GM21447 (cell line): ENCODE data around the gene PNKD.

Source experiments
- ATAC-seq: cut with Tn5 transposase; IDR thresholded peaks from one replicate; pipeline ENCODE4 v1.9.1; 2021; ENCODE audit not compliant: unreplicated experiment

PNKD gene

GRCh38 chr2:218256612-218257350, 13.5 kb upstream of the PNKD start:
- no peak for ATAC-seq

DNA sequence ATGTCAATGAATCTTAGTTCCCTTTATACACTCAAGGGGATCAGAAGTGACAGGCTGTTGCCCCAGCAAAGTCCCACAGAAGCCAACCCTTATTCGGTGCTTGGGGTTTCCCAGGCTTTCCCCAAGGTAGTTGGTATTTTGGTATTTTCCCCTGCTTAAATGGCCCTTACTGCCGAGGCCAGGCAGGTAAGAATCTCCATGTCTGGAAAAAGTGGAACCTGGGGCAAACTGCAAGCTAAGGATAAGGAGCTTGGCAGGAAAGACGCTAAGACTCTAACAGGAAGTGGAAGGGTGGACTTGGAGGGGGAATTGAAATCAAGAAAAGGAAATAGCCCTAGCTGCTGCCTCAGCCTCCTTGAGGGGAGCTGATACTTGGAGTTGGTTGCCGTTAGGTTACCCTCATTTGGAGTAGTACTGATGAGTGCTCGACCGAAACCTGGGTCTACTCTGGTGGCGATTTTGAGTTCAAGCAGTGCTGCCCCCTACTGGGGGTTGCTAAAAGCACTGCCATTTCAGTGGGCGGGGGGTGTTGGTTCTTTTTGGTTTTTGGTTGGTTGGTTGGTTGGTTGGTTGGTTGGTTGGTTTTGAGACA, 12.8 kb upstream of the PNKD start:
- peak; percentile 82 for ATAC-seq

DNA sequence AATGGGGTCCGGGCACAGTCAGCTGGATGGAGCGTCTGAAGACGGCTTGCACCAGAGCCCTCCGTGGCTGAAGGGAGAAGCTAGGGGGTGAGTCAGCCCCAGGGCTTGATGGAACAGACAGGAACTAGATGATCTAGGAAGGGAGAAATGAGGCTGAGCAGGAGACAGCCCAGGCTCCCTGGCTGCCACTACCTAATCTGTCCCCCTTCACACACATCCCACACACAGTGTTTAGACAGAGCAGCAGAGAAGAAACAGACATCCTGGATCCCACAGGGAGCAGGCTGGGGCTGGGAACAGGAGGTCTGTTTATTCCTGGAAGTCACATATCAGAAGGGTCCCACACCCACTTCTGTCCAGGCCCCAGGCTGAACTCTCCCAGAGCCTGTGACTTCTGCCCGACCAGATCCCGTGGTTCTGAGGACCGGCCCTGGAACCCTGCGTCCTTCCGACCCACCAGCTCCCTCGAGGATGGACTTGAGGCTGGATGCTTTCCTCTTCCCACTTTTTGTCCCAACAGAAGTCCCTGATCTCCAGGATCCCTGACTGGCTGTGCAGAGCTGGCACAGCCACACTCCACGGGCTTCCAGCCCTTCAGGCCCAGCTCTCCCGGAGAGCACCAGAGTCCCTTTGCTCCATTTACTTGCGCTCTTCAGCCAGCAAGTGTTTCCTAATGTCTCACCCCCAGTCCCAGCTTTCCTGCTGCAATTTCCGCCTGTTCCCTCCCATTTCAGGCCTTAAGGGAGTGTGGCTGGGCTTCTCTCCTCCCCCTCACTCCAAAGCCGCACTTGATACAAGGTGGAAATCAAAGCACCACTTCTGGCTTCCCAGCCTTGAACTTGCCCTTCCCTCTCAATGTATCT, 11.0 kb upstream of the PNKD start:
- no peak for ATAC-seq

GRCh38 chr2:218260166-218260565, 10.2 kb upstream of the PNKD start:
- ATAC-seq, result no peak

DNA sequence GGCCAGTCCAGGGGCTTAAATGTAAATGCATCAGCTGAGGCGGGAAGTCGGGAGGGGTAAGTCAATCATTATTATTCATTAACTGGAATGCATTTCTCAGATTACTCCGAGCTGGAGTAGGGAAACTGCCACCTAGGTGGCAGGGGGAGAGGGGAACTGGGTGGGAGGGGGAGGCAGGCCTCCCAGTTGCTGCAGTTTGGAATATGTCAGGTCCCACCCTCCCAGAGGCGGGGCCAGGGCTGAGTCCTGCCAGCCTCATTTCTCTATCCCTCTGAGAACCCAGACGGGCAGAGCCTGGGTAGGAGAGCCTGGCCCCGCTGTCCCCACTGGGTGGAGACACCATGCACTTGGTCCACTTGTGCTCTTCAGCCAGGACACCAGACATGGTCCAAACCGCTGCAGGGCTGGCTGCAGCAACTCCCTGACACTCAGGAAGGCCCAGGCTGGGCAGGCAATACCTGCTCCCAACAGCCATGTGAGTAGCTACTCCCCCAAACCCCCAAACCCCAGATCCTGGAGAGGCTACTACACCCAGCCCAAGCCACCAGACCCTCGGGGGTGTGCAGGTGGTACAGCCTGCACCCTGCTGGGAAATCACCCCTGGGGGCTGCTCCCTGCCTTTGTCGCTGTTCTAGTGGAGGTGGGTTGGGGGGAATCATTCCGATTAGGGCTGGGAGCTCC, 9.4 kb upstream of the PNKD start, which contains the start of gene GPBAR1:
Gene GPBAR1 (plus strand): TSS at position 274 of the 681 bp plus-strand sequence. CDS start 1,710 bp downstream, outside the sequence.
- no peak for ATAC-seq

DNA sequence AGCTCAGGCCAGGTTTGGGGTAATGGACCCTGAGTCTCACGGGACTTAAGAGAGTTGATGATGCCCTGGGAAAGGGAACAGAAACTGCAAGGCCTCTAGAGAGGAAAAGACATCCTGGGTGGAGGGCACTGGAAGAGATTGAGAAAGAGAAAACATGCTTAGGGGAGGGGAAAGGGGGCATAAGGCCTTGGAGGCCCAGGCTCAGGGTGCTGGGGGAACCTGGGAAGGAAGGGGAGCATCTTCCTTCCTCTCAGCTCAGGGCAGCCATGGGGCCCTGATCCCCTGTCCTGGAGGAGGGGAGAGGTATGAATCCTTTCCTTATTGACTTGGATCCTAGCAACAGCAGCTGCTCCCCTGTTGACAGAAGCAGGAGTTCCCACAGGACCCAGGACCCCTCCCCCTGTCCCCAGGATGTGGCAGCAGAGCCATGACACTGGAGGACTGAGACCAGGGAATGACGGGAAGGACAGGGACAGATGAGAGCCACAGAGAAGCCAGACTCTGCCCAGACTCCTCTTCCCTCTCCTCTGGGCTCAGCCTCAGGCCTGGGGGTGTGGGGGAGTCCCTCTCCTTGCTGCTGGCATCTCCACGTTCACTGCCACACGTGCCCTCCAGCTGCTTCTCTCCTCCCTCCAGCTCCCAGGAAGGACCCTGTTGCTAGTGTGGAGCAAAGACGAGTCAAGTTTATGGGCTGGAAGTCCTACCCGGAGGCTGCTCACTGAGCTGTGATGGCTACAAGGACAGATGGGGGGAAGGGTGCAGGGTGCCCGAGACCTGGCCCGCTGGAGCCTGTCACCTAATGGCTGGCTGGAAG, 8.7 kb upstream of the PNKD start:
- ATAC-seq, result no peak

- no peak for ATAC-seq
These were observed 8.1 kb upstream of the PNKD start for GRCh38 chr2:218262237-218262600.

DNA sequence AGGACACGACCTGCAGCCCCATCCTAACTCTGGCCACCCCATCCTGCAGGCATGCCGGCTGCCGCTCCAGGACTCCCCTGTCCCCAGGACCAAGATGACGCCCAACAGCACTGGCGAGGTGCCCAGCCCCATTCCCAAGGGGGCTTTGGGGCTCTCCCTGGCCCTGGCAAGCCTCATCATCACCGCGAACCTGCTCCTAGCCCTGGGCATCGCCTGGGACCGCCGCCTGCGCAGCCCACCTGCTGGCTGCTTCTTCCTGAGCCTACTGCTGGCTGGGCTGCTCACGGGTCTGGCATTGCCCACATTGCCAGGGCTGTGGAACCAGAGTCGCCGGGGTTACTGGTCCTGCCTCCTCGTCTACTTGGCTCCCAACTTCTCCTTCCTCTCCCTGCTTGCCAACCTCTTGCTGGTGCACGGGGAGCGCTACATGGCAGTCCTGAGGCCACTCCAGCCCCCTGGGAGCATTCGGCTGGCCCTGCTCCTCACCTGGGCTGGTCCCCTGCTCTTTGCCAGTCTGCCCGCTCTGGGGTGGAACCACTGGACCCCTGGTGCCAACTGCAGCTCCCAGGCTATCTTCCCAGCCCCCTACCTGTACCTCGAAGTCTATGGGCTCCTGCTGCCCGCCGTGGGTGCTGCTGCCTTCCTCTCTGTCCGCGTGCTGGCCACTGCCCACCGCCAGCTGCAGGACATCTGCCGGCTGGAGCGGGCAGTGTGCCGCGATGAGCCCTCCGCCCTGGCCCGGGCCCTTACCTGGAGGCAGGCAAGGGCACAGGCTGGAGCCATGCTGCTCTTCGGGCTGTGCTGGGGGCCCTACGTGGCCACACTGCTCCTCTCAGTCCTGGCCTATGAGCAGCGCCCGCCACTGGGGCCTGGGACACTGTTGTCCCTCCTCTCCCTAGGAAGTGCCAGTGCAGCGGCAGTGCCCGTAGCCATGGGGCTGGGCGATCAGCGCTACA, 7.4 kb upstream of the PNKD start:
- no peak for ATAC-seq

DNA sequence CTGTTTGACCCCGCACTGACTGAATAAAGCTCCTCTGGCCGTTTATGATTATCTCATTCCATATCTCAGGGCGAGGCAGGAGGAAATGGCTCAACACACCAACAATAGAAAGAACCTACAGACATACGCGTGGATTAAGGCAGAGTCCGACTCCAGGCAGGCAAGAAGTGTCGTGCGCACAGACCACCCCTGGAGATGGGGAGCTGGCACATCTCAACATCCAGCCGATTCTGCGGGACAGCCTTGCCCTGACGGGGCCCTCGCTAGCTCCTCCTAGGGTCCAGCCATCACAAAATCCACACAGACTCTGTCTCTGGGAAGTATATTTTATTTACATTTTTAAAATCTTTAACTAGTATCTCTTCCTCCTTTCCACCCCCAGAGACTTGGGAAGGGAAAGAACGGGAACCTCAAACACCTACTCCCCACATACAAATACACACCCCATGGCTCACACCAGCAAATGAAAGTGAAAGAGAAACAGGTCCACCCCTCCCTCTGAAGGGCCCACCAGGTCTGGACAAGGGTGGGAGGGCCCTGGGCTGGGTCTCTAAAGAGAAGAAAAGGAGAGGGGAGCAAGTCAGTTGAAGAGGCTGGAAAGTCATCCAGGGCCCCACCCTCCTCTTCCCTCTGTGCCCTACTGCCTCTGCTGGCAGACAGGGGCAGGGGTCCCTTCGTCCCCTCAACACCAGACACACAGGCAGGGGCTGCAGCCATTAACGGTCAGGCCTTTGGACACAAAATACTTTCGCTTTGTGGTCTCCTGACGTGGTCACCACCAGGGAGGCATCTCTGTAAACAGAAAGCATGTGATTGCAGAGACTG, 6.3 kb upstream of the PNKD start:
- no peak for ATAC-seq

- no peak for ATAC-seq
These were observed 5.4 kb upstream of the PNKD start for GRCh38 chr2:218264773-218265561.

DNA sequence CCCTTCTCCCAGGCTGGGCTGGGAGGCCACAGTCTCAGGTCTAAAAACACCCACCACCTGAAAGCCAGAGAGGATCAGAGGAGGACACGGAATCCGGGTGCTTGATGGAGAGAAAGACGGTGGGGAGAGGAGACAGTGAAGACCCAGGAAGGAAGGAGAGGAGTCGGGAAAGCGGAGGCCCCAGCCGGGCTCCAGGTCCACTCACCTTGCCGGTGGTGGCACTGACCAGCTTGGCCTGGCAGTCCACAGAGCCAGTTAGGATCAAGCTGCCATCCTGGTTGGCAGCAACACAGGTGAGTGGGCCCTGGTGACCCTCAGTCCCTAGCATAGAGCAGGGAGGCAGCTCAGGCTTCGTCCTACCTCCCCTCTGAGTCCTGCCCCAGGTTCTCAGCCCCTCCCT, 4.7 kb upstream of the PNKD start:
- ATAC-seq, result no peak

DNA sequence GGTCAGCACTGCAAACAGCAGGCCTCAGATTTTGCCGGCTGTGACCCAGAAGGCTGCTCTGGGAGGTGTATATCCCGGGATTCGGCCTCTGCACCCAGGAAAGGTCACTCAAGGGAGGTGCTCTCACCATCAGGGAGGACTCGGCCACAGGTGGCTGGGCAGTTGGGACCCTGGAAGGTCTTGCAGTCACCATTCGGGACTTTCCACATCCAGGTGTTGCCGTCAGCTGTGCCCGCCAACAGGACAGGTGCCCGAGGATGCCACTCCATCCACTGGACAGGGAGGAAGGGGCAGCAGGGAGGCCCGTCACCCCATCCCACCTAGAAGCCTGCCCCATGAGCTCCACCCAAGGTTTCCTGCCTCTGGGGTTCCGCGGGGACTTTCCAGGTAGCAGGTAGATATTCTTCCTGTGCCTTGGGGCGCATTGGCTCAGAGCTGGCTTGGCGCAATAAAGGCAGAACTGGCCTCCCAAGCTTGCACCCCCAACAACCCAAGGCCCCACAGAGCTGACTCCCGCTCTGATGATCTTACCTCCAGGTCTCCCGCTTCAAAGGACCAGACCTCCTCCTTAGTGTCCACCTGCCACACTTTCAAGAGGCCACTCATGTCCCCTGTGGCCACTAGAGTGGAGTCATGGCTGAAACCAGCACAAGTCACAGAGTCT, 3.9 kb upstream of the PNKD start:
- ATAC-seq, result no peak

GRCh38 chr2:218267259-218267658, 3.1 kb upstream of the PNKD start:
- no peak for ATAC-seq

DNA sequence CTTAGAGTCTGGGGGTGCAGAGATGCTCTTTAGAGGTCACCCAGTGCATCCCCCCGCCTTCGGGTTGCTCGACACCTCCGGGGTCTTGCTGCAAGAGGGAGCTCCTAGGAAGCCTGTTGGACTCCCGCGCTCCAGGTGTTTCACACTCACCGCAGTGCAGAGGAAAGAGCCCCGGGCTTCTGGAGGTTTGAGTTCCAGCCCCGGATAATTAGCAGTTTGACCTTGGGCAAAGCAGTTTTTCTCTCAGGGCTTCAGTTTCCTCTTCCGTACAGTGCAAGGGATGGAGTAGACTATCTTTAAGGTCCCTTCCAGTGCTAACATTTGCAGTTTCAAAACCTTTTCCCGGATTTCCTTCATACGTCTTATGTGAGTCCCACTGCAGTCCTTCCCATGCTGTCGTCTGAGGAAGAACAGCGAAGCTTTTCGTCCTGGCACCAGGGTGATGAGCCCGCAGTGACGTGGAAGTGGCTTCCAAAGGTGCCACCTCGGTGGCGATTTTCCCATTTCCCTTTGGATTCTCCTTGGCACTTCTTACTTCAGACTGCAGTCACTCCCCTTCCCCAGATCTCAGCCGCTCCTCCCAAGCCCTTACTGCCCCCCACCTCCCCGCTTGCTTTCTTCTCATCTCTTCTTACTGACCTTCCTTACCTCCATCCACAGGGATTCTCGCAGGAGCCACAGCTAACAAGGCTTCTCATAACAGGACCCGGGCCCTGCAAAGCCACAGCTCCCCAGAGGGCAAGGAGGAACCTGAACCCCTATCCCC, 585 bp downstream of the PNKD start:
- no peak for ATAC-seq

- no peak for ATAC-seq
These were observed 1.1 kb downstream of the PNKD start for GRCh38 chr2:218271487-218271797.

DNA sequence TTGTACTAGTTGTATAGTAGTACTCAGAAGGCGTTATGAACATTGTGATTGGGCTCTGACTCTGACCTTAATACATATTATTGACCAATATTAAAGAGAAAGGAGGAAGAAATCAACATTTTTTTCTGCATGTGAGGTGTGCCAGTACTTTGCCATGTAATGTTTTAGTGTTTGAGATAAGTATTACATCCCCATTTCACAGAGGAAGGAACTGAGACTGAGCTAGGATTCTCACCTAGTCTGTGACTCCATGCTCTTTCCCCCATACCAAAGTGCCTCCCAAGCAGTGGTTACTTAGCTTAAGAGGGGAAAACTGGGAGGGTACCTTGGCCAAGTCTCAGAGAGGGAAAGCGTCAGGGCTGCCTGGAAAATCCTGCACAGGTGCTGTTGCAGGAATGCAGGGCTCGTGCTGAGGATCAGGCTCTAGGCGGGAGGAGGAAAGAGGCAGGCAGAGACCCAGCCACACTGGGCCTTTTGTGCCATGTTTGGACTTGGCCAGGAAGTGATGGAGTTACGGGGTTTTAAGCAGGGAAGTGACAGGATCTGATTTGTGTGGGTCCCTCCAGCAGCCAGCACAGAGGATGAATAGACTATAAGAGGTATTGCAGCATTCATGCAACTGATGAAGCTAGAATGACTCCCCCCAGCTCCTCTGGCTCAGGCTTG, 1.7 kb downstream of the PNKD start:
- no peak for ATAC-seq
